NCI-H2196 (cell line): ENCODE data around the gene ZFP82.

Experiments used
- DNase-seq: peaks from one replicate; lab custom pipeline; 2025; ENCODE audit not compliant: unreplicated experiment; lab: John Stamatoyannopoulos, UW

Gene ZFP82

GRCh38 chr19:36418287-36419001 lies at the start of gene ZFP82:
ZFP82 (minus strand) TSS chr19:36418644; CDS start chr19:36409789, 8,855 bp downstream.
- peak; percentile 72 for DNase-seq

DNA sequence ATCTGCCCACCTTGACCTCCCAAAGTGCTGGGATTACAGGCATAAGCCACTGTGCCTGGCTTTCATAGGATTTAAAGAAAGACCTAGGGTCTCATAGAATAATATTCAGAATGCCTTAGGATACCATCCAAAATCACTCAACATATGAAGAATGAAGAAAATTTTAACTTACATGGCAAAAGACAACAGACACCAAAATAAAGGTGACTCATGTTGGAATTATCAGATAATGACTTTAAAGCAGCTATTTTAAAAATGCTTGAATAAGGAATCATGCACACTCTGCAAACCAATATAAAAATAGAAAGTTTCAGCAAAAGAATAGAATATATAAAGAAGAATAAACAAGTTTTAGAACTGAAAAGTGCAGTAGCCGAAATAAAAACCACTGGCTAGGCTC lies 41.6 kb upstream of the ZFP82 start:
- no peak for DNase-seq

DNA sequence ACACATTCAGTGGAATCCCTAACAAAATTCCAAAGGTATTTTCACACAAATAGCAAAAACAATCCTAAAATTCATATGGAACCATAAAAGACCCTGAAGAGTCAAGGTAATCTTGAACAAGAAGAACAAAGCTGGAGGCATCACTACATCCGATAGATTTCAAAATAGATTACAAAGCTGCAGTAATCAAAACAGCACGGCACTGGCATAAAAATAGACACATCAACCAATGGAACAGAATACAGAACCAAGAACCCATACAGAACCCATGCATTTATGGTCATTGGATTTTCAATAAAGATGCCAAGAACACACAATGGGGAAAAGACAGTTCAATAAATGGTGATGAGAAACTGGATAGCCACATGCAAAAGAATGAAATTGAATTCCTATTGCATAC lies 38.4 kb upstream of the ZFP82 start:
- DNase-seq = no peak

GRCh38 chr19:36449059-36449670 lies 30.7 kb upstream of the ZFP82 start:
- no peak for DNase-seq

GRCh38 chr19:36441339-36441738 lies 22.9 kb upstream of the ZFP82 start:
- DNase-seq = no peak

DNA sequence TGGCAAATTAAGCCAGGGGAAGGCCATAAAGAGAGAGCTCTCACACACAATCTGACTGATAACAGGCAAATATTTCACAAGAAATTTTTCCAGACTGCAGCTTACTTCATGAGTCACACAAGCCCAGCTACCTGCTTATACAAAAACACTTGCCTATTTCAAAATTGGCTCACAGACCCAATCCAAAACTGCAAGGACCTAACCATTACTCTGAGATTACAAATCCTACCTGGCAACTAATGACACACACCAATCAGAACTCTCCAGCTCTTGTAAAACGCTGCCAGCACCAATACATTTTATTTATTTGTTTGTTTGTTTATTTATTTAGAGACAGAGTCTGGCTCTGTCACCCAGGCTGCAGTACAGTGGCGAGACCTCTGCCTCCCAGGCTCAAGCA lies 18.1 kb upstream of the ZFP82 start:
- no peak for DNase-seq

GRCh38 chr19:36423925-36424324 lies 5.5 kb upstream of the ZFP82 start:
- no peak for DNase-seq

GRCh38 chr19:36421749-36422481 lies 3.5 kb upstream of the ZFP82 start:
- no peak for DNase-seq

- no peak for DNase-seq
Measured at GRCh38 chr19:36420961-36421748, 2.7 kb upstream of the ZFP82 start.

- DNase-seq = no peak
Measured at GRCh38 chr19:36417752-36418286, 625 bp downstream of the ZFP82 start.

DNA sequence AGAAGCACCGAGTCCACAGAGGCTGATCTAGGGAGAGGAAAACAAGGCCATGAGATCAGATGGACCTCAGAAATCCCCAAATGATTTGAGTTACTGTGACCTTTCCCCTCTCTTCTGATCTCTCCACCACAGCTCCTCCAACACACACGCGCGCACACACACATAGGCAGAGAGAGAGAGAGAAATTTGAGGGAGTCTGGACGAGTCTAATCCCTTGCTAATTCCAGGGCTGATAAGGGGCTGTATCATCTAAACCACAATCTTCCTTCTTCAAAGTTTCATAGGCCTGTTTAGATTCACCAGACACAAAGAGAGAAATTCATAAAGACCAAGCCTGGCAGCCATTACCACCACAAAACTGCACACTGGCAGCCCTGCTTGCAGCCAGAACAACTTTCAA lies 8.6 kb downstream of the ZFP82 start:
- DNase-seq = no peak

DNA sequence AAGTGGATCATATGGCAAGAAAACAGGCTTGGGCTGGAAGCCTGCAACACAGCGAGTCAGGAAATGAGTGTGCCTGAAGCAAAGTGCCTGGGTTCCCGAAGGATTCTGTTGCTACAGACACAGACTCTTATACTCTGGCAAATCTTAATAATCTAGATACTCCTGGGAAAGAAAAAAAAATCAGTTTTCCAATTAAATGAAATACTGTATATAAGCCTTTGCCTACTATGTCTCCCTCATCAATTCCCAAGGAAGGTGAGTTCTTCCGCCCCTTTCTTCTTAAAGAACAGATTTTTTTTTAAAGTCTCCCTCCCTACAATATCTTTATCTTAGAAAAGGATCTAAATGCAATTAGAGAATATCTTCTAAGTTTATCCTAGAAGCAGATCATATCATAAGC lies 10.3 kb downstream of the ZFP82 start:
- no peak for DNase-seq

- no peak for DNase-seq
Measured at GRCh38 chr19:36404498-36404897, 13.9 kb downstream of the ZFP82 start.

DNA sequence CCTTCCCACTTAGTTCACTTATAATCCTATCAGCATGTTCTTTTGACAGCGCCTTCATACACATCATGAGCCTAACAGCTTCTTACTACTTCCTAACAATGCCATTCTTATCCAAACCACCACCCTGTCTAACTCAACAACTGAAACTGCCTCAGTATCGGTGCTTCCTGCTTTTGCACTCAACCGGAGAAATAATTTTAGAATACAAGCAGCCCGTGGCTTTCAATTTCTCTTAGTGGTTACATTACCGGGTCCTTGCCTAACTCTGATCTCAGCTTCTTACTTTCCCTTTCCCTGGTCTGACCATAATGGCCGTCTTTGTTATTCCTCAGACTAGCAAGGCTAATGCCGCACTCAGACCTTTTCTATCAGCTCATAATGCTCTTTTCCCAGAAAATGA lies 17.0 kb downstream of the ZFP82 start:
- no peak for DNase-seq

DNA sequence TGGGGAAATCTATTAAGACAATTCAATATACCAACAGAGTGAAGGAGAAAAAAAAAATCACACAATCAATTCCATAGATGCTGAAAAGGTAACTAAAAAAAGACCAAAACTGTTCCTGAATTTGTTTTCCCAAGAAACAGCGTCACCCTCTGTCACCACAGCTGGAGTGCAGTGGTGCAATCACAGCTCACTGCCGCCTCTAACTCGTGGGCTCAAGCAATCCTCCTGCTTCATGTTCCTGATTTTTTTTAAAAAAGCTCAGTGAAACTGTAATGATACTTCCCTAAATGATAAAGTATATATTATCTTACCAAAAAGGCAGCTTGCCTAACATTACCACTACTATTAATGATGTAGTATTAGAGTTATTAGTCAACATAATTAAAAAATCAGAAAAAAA lies 19.9 kb downstream of the ZFP82 start:
- no peak for DNase-seq

DNA sequence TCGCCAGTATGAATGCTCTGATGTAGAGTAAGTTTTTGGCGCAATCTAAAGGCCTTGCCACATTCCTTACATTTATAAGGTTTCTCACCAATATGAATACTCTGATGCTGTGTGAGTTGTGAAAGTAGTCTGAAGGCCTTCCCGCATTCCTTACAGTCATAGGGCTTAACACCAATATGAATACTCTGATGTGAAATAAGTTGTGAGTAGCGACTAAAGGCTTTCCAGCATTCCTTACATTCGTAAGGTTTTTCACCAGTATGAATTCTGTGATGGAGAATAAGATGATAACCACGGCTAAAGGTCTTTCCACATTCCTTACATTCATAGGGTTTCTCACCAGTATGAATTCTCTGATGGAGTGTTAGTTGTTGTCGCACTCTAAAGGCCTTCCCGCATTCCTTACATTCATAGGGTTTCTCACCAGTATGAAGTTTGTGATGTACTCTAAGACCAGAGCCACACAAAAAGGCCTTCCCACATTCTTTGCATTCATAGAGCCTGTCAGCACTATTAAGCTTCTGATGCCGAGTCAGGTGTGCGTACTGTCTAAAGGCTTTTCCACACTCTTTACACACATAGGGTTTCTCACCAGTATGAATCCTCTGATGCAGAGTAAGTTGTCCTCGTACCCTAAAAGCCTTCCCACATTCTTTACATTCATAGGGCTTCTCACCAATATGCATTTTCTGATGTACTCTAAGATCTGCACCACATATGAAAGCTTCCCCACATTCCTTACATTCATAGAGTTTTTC lies 25.3 kb downstream of the ZFP82 start:
- no peak for DNase-seq

GRCh38 chr19:36379510-36379819 lies 39.0 kb downstream of the ZFP82 start:
- no peak for DNase-seq

DNA sequence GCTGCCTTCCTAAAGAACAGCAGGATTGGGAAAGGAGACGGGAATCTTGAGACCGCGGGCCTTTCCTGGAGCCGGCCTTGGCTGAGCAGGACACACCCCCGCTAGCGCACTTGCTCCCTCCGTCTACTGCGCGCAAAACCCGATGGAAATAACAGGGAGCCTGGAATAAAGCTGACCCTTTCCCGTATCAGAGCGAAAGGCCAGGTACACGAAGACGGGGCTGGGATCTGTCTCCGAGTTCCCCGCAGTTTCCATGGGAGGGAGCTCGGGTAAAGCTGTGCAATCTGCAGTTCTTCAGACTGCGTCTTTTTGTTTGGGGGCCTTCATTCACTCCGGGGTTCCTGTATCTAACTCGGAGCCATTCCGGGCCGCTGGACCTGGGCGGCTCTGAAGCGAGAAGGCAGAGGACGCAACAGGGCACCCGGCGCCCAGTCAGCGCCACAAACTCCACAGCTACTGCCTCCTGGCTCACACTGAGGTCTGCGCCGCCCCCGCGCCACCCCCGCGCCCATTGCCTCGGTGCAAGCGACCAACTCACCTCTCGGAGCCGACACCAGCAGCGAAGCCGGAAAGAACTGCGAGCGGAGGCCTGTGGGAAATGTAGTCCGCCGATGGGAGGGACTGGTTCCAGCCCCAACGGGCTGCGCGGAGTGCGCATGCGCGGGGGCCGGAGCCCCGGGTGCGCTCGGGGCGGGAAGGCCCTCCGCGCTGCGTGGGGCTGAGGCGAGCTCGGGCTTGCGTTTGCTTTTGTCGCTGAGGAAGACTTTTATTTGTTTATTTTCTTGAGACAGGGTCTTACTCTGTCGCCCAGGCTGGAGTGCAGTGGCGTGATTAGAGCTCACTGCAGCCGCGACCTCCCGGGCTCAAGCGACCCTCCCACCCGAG lies 39.6 kb downstream of the ZFP82 start, which contains the start of gene ZFP14:
ZFP14 (minus strand) TSS at position 577 of the 885 bp plus-strand sequence. CDS start 11,309 bp downstream, outside the sequence.
- DNase-seq = peak; percentile 94

GRCh38 chr19:36377541-36378178 lies 40.8 kb downstream of the ZFP82 start:
- DNase-seq = no peak
